Esophagus muscularis mucosa (tissue), 4 donors: ENCODE measurements around the gene BNC2.

Experiments
- CTCF ChIP-seq, 3 experiments: fragments of 200-600 bp in 2 of 3; fragments of 450-650 bp in 1 of 3; sonication (generic) in 2 of 3; IDR thresholded peaks; one replicate each; pipeline ENCODE4 v1.5.1; 2017 to 2019; ENCODE audit warnings: antibody characterized with exemption in 3 of 3, mild to moderate bottlenecking in 2 of 3, moderate library complexity in 1 of 3
- EP300 ChIP-seq: sonication (generic); formaldehyde crosslinking; IDR thresholded peaks from one replicate; pipeline ENCODE4 v1.6.1; 2017; ENCODE audit warnings: antibody characterized with exemption
- POLR2A ChIP-seq: fragments of 450-650 bp; IDR thresholded peaks from one replicate; pipeline ENCODE4 v1.6.1; 2017; ENCODE audit warnings: antibody characterized with exemption, moderate library complexity, mild to moderate bottlenecking, low read depth
- POLR2AphosphoS5 ChIP-seq, 2 donors: sonication (generic); formaldehyde crosslinking; IDR thresholded peaks; one replicate each; pipeline ENCODE4 v1.6.1; 2017; ENCODE audit warnings: antibody characterized with exemption in 2 of 2

- no peak for TF ChIP-seq CTCF (IDR thresholded peaks at IDR 0.05)
- TF ChIP-seq POLR2A, result no peak
- TF ChIP-seq POLR2AphosphoS5 (IDR thresholded peaks at IDR 0.05), result no peak
- no peak for TF ChIP-seq EP300
These were observed 435.9 kb downstream of the BNC2 start for GRCh38 chr9:16434526-16434925.
